Thymus (tissue), 11 donors: Measurements from ENCODE around the gene HOXD8. TPM values are rescaled to one million over a fixed set of nuclear protein-coding genes. Genes with fewer than 3 reads are reported as not detected.

Source experiments
- DNase-seq, 9 donors: peaks; one replicate each; pipeline ENCODE4 v3.0.0-alpha.2; 2013; ENCODE audit warnings: low spot score in 9 of 9, low read depth in 6 of 9, missing footprints in 1 of 9
- H3K27ac ChIP-seq, 2 donors: one replicate each; pipeline ENCODE4 v1.5.1; 2013; ENCODE audit warnings: control low read depth in 1 of 2, low read depth in 1 of 2, low read length in 1 of 2, mild to moderate bottlenecking in 1 of 2, moderate library complexity in 1 of 2
- H3K27me3 ChIP-seq, 2 donors: one replicate each; pipeline ENCODE4 v1.5.1; 2013; ENCODE audit warnings: low read length in 1 of 2; ENCODE audit not compliant: control insufficient read depth in 2 of 2, insufficient read depth in 1 of 2
- H3K36me3 ChIP-seq, 2 donors: one replicate each; pipeline ENCODE4 v1.5.1; 2013; ENCODE audit warnings: low read length in 1 of 2, mild to moderate bottlenecking in 1 of 2, moderate library complexity in 1 of 2; ENCODE audit not compliant: control insufficient read depth in 2 of 2, insufficient read depth in 2 of 2
- H3K4me1 ChIP-seq, 2 donors: one replicate each; pipeline ENCODE4 v1.5.1; 2013; ENCODE audit warnings: low read length in 2 of 2; ENCODE audit not compliant: control insufficient read depth in 2 of 2, insufficient read depth in 2 of 2
- H3K4me3 ChIP-seq, 2 donors: one replicate each; pipeline ENCODE4 v1.5.1; 2013; ENCODE audit warnings: low read length in 2 of 2, control low read depth in 1 of 2, mild to moderate bottlenecking in 1 of 2
- H3K9me3 ChIP-seq, 2 donors: one replicate each; pipeline ENCODE4 v1.5.1; 2013; ENCODE audit warnings: low read length in 1 of 2, mild to moderate bottlenecking in 1 of 2; ENCODE audit not compliant: control insufficient read depth in 2 of 2, insufficient read depth in 1 of 2
- WGBS: extraction: QIAGEN DNeasy Blood & Tissue Kit; methylation state at CpG from one replicate; pipeline ENCODE4 v1.1.7; 2013; 5-methylcytosine and 5-hydroxymethylcytosine counted together
- polyA plus RNA-seq: library from polyadenylated mRNA; stranded (reverse); fragments of 200-250 nt; gene quantifications from one replicate; pipeline ENCODE4 v1.2.3, GENCODE V29; 2013
- total RNA-seq: library from RNA; stranded (reverse); fragments of 120-200 nt; gene quantifications from one replicate; pipeline ENCODE4 v1.2.4, GENCODE V29; 2013
- donor health status: healthy.

Gene HOXD8
- total and polyA plus RNA-seq, 2 donors: 1.5 to 3.4 TPM

DNA sequence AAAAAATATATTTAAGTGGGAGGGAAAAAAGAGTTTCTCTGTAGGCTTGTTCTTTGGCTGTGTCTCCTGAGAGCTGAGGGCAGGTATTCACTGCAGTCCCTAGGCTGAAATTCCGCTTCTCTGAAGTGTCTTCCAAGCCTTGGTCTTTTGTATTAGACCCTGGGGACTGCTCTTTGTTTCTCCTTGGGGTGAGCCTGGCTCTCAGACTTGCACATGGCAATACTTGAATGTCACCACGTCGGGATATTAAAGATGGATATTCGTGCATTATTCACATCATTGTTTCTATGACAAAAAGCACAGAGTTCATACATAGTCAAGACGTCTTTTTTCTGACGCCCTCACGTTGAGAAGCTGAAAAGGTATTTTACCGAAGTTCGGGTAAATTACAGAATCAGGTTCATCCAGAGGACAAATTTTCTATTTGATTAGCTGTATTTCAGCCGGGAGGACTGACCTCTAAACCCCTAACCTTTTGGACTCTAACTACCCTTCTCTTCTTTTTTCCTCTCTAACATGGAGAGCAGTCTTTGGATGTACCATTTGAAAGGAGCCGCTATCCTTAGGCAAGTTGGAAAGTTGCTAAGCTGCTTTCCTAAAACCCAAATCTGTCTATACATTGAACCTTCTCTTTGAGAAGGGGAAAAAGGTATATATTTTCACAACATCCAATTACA lies 25.2 kb downstream of the HOXD8 start:
- no peak overlapping the region for H3K27ac ChIP-seq
- no peak for DNase-seq
- no peaks in the 10 kb centered on the region for H3K36me3 ChIP-seq
- no peaks in the 10 kb centered on the region for H3K4me1 ChIP-seq
- 38% methylated on average over 11 of the region's 11 CpGs for WGBS
- no peak overlapping the region for H3K4me3 ChIP-seq
- peaks cover 0 to 8% of the 10 kb centered on the region in 2 donors for H3K9me3 ChIP-seq
- peaks cover 96 to 100% of the 10 kb centered on the region in 2 donors for H3K27me3 ChIP-seq

DNA sequence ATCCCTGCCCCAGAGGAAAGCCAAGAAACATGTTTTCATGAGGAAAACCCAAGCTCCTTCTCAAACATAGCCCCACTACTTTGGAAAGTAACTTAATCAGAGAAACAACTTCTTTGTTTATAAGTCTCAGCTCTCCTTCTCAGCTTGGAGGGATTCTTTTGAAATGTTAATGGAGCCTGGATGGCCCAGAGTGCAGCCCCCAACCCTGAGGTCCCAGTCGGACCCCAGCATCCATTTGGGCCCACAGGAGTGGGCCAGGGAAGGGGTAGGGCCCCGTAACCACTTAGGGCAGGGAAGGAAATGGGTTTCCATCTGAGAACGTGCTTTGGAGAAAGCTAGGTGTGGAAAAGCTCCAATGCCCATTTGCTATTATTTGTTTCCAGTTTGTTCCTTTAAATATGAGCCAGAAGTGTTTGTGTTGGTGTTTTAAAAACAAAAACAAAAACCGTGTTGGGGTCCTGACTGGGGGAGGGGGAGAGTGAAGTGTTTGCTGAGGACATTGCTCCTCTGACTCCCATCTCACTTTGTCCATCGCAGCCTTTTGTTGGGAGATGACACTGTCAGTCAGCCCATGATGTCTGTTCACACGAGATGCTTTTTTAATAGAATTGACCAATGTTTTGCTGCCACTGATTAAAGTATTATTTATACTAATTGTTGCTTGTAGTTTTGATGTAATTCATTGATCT lies 26.0 kb downstream of the HOXD8 start:
- WGBS: 21% methylated on average over 6 of the region's 6 CpGs
- no peak overlapping the region for H3K4me3 ChIP-seq
- H3K27me3 ChIP-seq: peaks cover 96 to 100% of the 10 kb centered on the region in 2 donors
- DNase-seq: no peak
- no peaks in the 10 kb centered on the region for H3K36me3 ChIP-seq
- H3K9me3 ChIP-seq: peaks cover 0 to 6% of the 10 kb centered on the region in 2 donors
- peaks cover 0 to 7% of the 10 kb centered on the region in 2 donors for H3K4me1 ChIP-seq
- no peak overlapping the region for H3K27ac ChIP-seq

GRCh38 chr2:176156301-176156806 lies 26.8 kb downstream of the HOXD8 start:
- peaks cover 97 to 100% of the 10 kb centered on the region in 2 donors for H3K27me3 ChIP-seq
- 35% methylated on average over 8 of the region's 8 CpGs for WGBS

GRCh38 chr2:176156807-176157498 lies 27.4 kb downstream of the HOXD8 start, which contains the start of gene HOXD3:
TSS of gene HOXD3 (plus strand) at chr2:176157307. CDS start at chr2:176169115, 11,808 bp downstream.
- DNase-seq: no peak
- Histone ChIP-seq H3K4me1 (peaks cover 0 to 12% of the 10 kb centered on the region in 2 donors), H3K9me3 (peaks cover 0 to 4% of the 10 kb centered on the region in 2 donors), H3K4me3 (no peak within 1 kb of the TSS), H3K27ac (no peak within 1 kb of the TSS), H3K27me3 (peaks cover 97 to 100% of the 10 kb centered on the region in 2 donors), H3K36me3 (no peaks in the 10 kb centered on the region)
- WGBS: 8% methylated on average over 48 of the region's 48 CpGs

More at GRCh38 chr2:176156301-176156806, 26.8 kb downstream of the HOXD8 start:
- no peak overlapping the region for H3K4me3 ChIP-seq
- DNase-seq: no peak
- H3K4me1 ChIP-seq: peaks cover 0 to 12% of the 10 kb centered on the region in 2 donors
- H3K36me3 ChIP-seq: no peaks in the 10 kb centered on the region
- peaks cover 0 to 4% of the 10 kb centered on the region in 2 donors for H3K9me3 ChIP-seq
- no peak overlapping the region for H3K27ac ChIP-seq

DNA sequence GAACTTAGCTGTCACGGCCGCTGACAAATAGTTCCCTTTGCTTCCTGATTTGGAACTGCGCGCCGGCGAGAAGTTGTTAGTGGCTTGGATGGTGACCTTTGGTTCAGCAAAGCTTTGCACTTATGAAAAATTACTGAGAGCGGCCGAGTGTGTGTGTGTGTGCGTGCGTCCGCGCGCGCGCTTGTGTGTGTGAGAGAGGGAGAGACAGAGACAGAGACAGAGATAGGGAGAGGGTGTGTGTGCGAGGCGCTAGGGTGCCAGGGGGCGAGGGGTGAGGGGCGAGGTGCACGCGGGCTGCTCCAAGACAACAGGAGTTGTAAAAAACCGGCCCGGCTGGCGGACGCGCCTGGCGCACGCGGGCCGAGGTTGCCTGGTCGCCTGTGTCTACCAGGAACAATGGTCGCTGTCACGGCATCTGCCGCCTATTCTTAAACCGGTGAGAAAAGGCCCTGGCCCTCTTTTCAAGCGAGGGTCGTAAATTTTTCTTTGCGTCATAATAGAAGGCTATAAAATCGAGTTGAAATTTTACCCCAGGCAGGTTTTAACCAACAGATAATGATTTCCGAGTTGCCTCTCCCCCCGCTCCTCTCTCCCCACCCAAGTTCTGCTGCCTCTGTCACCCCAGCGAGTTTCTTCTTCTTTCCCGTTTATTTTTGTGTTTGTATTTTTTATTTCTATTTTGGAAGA lies 28.1 kb downstream of the HOXD8 start:
- H3K9me3 ChIP-seq: peaks cover 0 to 4% of the 10 kb centered on the region in 2 donors
- H3K4me1 ChIP-seq: peaks cover 0 to 12% of the 10 kb centered on the region in 2 donors
- no peak overlapping the region for H3K4me3 ChIP-seq
- H3K36me3 ChIP-seq: no peaks in the 10 kb centered on the region
- 8% methylated on average over 43 of the region's 43 CpGs for WGBS
- H3K27ac ChIP-seq: no peak overlapping the region
- no peak for DNase-seq
- H3K27me3 ChIP-seq: peaks cover 97 to 100% of the 10 kb centered on the region in 2 donors

DNA sequence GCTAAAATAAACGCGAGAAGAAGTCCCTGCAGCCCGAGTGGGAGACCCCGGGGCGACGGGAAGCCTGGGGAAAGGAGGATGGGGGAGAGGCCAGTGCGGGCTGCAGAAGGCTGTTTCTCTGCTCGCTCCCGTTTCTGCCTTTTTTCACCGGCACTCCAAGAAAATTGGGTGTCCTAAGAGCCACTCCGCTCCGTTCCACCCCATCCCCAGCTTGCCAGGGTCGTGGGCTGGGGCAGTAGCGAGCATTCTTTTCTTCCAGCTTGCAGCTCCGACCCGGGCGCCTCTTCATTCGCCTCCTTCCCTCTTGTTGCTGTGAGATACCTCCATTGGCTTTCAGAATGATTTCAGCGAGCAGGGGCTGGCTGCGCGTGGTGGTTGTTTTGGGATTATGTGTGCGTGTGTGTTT lies 28.7 kb downstream of the HOXD8 start:
- Histone ChIP-seq H3K4me1 (peaks cover 0 to 12% of the 10 kb centered on the region in 2 donors), H3K4me3 (no peak overlapping the region), H3K36me3 (no peaks in the 10 kb centered on the region), H3K27ac (no peak overlapping the region), H3K9me3 (peaks cover 0 to 4% of the 10 kb centered on the region in 2 donors), H3K27me3 (peaks cover 97 to 100% of the 10 kb centered on the region in 2 donors)
- no peak for DNase-seq
- WGBS: 8% methylated on average over 22 of the region's 22 CpGs

- peaks cover 99 to 100% of the 10 kb centered on the region in 2 donors for H3K27me3 ChIP-seq
- no peaks in the 10 kb centered on the region for H3K36me3 ChIP-seq
- H3K9me3 ChIP-seq: peaks cover 0 to 4% of the 10 kb centered on the region in 2 donors
- DNase-seq: no peak
- H3K4me3 ChIP-seq: no peak overlapping the region
- H3K4me1 ChIP-seq: peaks cover 0 to 12% of the 10 kb centered on the region in 2 donors
- WGBS: 9% methylated on average over 39 of the region's 39 CpGs
- H3K27ac ChIP-seq: no peak overlapping the region
Observed at GRCh38 chr2:176158855-176159662, 29.6 kb downstream of the HOXD8 start.

DNA sequence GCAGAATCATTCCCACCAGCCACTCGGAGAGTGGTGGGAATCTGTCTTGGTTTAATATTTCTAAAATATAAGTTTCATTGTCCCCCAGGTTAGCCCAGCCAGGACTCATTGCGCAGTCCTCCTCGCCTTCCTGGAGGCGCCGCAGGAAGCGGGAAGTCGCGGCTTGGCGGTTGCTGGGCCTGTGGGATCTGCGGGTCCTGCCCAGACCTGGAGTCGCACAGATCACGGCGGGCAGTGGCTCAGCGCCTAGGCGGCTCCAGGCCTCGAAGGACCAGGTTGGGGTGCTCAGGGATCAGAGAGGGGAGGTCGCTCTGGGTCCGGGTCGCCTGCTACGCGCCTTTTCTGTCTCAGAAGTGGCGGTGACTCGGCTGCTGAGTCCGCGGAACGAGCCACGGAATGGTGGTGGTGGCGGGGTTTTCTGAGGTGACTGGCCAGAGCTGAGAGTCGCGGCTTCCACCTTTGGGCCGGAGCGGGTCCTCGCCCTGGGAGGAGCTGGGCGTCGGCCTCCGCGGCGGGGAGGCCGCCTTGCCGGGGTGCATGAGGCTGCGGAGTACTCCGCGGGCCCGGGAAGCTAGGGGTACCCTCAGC lies 30.3 kb downstream of the HOXD8 start:
- WGBS: 4% methylated on average over 44 of the region's 44 CpGs
- Histone ChIP-seq H3K4me3 (no peak overlapping the region), H3K27ac (no peak overlapping the region), H3K4me1 (peaks cover 0 to 14% of the 10 kb centered on the region in 2 donors), H3K9me3 (peaks cover 0 to 4% of the 10 kb centered on the region in 2 donors), H3K27me3 (peaks cover 99 to 100% of the 10 kb centered on the region in 2 donors), H3K36me3 (no peaks in the 10 kb centered on the region)
- DNase-seq: no peak
